GM21717 (cell line): ENCODE results near the gene PCDHAC1.
"Not testable (repeated sequence)": the region's sequence is repeated elsewhere in the genome, so short reads cannot be mapped to it uniquely, and the experiment has no call there.

Experiments
- ATAC-seq: cut with Tn5 transposase; IDR thresholded peaks from one replicate; pipeline ENCODE4 v1.9.1; 2021; ENCODE audit warnings: mild to moderate bottlenecking, moderate library complexity; ENCODE audit not compliant: unreplicated experiment

PCDHAC1 gene

DNA sequence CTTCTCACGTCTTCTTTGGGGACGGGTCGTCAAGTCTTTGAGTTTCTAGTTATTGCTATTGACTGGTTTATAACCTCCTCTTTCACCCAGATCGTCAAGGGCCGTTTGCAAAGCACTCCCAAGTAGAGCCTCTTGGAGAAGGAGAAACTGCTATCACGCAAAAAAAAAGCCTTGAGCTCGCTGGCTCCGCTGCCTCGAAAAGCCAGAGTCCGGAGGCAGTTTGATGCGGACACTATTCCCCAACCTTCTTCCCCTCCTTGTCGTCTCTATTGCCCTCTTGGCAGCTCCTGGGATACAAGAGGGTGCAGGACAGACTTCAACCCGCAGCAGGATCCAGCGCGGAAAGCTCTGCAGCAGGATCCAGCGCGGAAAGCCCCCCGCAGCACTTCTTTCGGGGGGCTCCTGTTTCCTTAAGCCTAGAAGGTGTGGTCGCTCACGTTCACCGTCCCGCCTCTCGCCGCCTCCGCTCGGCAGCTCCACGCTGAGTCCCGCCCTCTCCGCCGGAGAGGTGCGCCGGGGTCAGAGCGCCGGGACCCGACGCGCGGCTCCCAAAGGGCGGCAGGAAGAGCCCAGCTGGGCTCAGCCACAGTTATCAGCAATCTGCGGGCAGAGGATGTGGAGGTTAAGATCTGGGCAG lies at the start of gene PCDHAC1:
TSS of gene PCDHAC1 (plus strand) at position 494 of the 637 bp plus-strand sequence. CDS start 594 bp downstream, outside the sequence.
- no peak for ATAC-seq

DNA sequence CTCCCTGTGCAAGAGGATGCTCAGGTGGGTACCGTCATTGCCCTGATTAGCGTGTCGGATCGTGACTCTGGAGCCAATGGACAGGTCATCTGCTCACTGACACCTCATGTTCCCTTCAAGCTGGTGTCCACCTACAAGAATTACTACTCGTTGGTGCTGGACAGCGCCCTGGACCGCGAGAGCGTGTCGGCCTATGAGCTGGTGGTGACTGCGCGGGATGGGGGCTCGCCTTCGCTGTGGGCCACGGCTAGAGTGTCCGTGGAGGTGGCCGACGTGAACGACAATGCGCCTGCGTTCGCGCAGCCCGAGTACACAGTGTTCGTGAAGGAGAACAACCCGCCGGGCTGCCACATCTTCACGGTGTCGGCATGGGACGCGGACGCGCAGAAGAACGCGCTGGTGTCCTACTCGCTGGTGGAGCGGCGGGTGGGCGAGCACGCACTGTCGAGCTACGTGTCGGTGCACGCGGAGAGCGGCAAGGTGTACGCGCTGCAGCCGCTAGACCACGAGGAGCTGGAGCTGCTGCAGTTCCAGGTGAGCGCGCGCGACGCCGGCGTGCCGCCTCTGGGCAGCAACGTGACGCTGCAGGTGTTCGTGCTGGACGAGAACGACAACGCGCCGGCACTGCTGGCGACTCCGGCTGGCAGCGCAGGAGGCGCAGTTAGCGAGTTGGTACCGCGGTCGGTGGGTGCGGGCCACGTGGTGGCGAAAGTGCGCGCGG lies 49.4 kb upstream of the PCDHAC1 start:
- ATAC-seq, result not testable (repeated sequence)

DNA sequence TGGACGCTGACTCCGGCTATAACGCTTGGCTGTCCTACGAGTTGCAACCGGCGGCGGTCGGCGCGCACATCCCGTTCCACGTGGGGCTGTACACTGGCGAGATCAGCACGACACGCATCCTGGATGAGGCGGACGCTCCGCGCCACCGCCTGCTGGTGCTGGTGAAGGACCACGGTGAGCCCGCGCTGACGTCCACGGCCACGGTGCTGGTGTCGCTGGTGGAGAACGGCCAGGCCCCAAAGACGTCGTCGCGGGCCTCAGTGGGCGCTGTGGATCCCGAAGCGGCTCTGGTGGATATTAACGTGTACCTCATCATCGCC lies 48.9 kb upstream of the PCDHAC1 start:
- no peak for ATAC-seq

GRCh38 chr5:140881889-140882590 lies 44.1 kb upstream of the PCDHAC1 start, which contains the start of gene PCDHA13:
PCDHA13 (plus strand) TSS chr5:140882124; CDS start chr5:140882269, 145 bp downstream.
- no peak for ATAC-seq

GRCh38 chr5:140882591-140882899 lies 43.6 kb upstream of the PCDHAC1 start:
- no peak for ATAC-seq

- ATAC-seq, result no peak
These were observed 42.7 kb upstream of the PCDHAC1 start for GRCh38 chr5:140883373-140883772.

- no peak for ATAC-seq
These were observed 42.0 kb upstream of the PCDHAC1 start for GRCh38 chr5:140883927-140884697.

GRCh38 chr5:140916325-140916724 lies 9.8 kb upstream of the PCDHAC1 start:
- ATAC-seq, result no peak

DNA sequence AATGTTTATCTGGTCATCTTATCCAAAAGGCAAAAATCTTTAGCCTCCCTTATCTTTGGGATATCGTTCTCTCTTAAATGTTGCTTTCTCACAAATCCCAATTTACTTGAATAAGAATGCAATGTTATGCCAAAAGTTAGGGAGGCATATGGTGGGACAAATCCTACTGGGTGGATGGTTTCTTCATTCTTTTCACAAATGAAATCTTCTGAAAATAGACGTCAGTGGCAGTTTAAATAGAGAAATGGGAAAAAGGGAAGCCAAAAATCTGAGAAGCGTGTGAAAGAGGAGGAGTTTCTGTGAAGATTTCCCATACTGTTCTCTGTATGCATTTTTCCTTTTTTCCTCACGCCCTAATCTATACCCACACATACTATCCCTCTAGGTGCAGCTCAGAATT lies 2.5 kb upstream of the PCDHAC1 start:
- no peak for ATAC-seq

DNA sequence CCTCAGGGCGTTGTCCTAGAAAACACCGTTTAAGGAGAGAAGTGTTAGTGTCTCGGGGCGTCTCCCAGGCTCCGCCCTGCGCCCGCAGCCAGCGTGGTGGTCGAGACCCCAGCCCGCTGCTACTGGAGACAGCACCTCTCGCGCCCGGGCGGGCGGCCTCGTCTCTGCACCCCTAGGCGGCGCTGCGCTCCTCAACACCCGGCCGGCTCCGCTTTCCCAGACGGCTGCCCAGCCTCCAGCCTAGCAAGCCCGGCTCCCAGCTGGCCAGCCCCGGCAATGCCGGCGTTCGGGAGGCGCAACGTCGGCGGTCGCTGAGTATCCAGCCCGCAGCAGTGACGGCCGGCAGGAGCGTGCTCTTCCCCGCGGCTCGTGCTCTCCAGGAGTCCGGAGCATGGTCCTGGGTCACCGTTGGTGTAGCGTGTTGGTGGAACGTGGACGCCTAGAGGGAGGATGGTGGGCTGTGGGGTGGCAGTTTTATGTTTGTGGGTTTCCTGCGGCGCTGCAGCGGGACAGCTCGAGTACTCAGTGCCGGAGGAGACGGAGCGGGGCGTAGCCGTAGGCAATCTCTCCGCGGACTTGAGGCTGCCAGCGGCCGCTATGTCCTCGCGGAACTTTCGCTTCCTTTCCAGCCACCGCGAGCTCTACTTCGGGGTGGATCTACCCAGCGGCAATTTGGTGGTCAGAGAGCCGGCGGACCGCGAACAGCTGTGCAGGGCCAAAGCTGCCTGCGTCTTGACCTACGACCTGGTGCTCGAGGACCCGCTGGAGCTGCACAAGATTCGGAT lies 536 bp downstream of the PCDHAC1 start:
- ATAC-seq, result no peak

DNA sequence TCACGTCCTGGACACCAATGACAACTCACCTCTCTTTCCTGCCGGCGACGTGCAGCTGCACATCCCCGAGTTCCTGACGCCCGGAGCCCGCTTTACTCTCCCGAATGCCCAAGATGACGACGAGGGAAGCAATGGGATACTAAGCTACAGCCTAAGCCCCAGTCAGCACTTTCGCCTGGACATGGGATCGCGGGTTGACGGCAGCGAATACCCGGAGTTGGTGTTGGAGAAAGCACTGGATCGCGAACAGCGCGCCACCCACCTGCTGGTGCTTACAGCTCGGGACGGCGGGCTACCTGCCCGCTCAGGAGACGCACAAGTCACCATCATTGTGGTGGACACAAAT lies 1.1 kb downstream of the PCDHAC1 start:
- no peak for ATAC-seq

- no peak for ATAC-seq
These were observed 9.0 kb downstream of the PCDHAC1 start for GRCh38 chr5:140934964-140935606.

GRCh38 chr5:140946578-140946977 lies 20.5 kb downstream of the PCDHAC1 start:
- no peak for ATAC-seq

DNA sequence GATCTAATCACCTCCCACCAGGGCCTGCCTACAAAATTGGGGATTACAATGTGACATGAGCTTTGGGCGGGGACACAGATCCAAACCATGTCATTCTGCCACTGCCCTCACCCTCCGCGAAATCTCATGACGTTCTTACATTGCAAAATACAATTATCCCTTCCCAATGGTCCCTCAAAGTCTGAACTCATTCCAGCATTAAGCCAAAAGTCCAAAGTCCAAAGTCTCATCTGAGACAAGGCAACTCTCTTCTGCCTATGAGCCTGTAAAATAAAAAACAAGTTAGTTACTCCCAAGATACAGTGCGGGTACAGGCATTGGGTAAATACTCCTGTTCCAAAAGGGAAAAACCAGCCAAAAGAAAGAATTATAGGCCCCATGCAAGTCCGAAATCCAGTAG lies 25.5 kb downstream of the PCDHAC1 start:
- ATAC-seq, result no peak

DNA sequence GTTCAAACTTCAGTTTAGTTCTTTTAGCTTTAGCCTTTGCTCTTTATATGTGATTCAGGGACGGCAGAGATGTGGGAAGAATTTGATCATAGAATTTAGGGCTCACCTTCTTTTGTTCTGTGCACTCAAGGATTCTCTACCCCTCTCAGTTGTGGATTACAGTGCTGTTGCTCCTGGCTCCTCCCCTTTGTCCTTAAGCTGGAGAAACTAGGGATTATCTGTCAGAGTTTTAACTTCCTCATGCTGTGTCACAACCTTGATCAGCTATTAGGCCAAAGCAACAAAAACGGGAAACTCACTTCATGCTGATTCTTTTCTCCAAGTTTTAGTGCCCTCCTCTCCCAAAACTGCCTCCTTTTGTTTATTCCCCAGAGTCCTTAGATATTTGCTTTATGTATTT lies 27.1 kb downstream of the PCDHAC1 start:
- ATAC-seq, result no peak

DNA sequence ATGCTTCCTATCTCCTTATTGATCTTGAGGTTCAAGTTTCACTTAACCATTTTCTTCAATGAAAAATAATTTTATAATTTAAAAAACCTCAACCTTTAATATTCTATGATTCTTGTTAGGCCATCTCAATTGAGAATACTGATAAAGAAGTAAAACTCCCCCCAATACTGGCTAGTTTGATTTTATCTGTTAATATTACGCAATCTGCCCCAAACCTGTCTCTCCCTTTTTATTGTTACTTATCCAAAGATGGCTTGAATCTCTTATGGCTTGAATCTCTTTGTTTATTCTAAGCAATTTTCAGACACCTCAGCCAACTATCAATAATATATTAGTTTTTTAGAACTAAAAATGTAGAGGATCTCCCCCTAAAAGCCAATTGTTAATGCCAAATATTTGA lies 36.1 kb downstream of the PCDHAC1 start:
- ATAC-seq, result no peak

DNA sequence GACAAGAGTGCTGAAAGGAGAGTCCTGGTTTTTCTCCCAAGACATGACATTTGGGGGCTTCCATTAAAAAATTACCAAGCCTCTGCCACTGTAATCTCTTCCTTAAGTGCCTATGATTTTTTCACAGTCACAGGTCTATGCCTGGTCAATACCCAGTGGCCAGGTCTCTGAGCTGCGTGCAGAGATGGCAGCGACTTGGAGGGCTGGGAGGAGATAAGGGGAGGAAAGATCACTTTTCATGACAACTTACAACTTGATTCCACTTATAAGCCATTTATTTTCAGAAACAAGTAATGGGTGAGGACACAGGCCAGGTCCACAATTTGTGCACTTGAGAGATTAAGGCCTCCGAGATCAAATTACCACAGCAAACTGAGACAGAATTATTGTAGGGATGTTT lies 38.3 kb downstream of the PCDHAC1 start:
- no peak for ATAC-seq

- no peak for ATAC-seq
These were observed 39.8 kb downstream of the PCDHAC1 start for GRCh38 chr5:140965905-140966292.

DNA sequence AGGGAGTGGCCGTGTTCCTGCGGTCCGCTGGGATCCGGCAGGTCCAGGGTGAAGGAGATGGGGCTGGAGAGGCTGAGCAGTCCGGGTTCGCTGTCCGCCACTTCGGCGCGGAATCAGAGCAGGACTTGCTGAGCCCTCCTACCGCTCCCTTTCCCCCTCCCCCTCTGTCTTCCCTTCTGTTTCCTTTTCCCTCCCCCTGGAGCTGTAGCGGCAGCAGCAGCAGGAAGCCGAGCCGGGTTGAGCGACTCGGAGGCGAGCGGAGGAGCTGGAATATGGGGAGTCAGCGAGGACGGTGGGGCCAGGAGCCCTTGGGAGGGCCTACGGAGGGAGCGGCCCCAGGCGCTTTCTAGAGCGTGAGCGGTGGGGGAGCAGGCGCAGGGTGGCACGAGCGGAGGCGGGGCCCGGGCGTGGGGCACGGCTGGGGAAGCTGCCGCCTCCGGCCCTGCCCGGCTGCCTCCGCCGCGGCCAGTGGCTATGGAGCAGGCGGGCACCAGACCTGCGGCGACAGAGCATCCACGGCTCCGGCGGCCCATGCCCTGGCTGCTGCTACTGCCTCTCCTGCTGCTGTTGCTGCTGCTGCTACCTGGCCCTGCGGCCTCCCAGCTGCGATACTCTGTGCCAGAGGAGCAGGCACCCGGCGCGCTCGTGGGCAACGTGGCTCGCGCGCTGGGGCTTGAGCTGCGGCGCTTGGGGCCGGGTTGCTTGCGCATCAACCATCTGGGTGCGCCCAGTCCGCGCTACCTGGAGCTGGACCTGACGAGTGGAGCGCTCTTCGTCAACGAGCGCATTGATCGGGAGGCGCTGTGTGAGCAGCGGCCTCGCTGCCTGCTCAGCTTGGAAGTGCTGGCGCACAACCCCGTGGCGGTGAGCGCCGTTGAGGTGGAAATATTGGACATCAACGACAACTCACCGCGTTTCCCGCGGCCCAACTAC lies 40.5 kb downstream of the PCDHAC1 start, which contains the start of gene PCDHAC2:
TSS of gene PCDHAC2 (plus strand) at position 184 of the 933 bp plus-strand sequence. CDS start at position 475, 291 bp downstream.
- ATAC-seq, result no peak
